GM12865 (cell line): Measurements from ENCODE around the gene HABP2.

Experiments used
- DNase-seq: peaks from one replicate; pipeline ENCODE4 v3.0.0; 2010; ENCODE audit warnings: low read depth
- H3K4me3 ChIP-seq: 2 replicates; pipeline ENCODE4 v1.5.1; 2011; ENCODE audit warnings: mild to moderate bottlenecking, low read depth, low read length, control low read depth
- CTCF ChIP-seq: IDR thresholded peaks from 2 replicates; pipeline ENCODE4 v1.5.1; 2011; ENCODE audit warnings: low read length, control low read depth, low read depth, inconsistent platforms; ENCODE audit not compliant: insufficient read depth; ENCODE audit errors: missing control alignments

HABP2 gene

GRCh38 chr10:113613977-113614690, 61.3 kb downstream of the HABP2 start:
- no peak overlapping the region for H3K4me3 ChIP-seq
- no peak for TF ChIP-seq CTCF
- DNase-seq = no peak

GRCh38 chr10:113616244-113617074, 63.6 kb downstream of the HABP2 start:
- H3K4me3 ChIP-seq = no peak overlapping the region
- peak; percentile 30 for TF ChIP-seq CTCF
- no peak for DNase-seq

GRCh38 chr10:113617086-113617485, 64.2 kb downstream of the HABP2 start:
- no peak overlapping the region for H3K4me3 ChIP-seq
- DNase-seq = no peak
- no peak for TF ChIP-seq CTCF

DNA sequence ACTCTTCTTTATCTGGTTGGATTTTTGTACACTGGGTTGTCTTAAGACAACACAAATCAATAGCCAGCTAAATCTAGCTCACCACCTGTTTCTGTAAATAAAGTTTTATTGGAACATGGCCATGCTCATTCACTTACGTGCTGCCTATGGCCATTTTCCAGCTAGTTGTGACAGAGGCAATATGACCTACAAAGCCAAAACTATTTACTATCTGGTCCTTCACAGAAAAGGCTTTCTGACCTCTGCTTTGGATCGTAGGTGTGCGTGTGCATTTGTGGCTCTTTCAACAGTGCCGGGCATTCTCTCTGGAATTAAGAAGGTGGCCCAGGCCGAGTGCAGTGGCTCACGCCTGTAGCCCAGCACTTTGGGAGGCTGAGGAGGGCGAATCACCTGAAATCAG, 65.5 kb downstream of the HABP2 start:
- no peak overlapping the region for H3K4me3 ChIP-seq
- DNase-seq = no peak
- no peak for TF ChIP-seq CTCF

- DNase-seq = no peak
- no peak overlapping the region for H3K4me3 ChIP-seq
- TF ChIP-seq CTCF = no peak
Measured at GRCh38 chr10:113619401-113619800, 66.5 kb downstream of the HABP2 start.

GRCh38 chr10:113620511-113620910, 67.7 kb downstream of the HABP2 start:
- TF ChIP-seq CTCF = no peak
- no peak overlapping the region for H3K4me3 ChIP-seq
- DNase-seq = no peak
